Ascending aorta (tissue), 2 donors: Measurements from ENCODE around the gene TAPT1. TPM values are rescaled to one million over a fixed set of nuclear protein-coding genes. Genes with fewer than 3 reads are reported as not detected.

Source experiments
- DNase-seq, 2 donors: peaks; one replicate each; pipeline ENCODE4 v3.0.0-alpha.2; 2019; ENCODE audit warnings: low spot score in 2 of 2
- H3K27ac ChIP-seq, 2 donors: fragments of 200-600 bp; sonication (generic); one replicate each; pipeline ENCODE4 v1.5.1; 2016 to 2017; ENCODE audit warnings: mild to moderate bottlenecking in 1 of 2
- H3K27me3 ChIP-seq: fragments of 200-600 bp; sonication (generic); one replicate; pipeline ENCODE4 v1.5.1; 2017
- H3K36me3 ChIP-seq, 2 donors: fragments of 200-600 bp; sonication (generic); one replicate each; pipeline ENCODE4 v1.5.1; 2016
- H3K4me1 ChIP-seq, 2 donors: fragments of 200-600 bp; sonication (generic); one replicate each; pipeline ENCODE4 v1.5.1; 2016 to 2017; ENCODE audit warnings: mild to moderate bottlenecking in 1 of 2
- H3K4me3 ChIP-seq, 2 donors: fragments of 200-600 bp; sonication (generic); one replicate each; pipeline ENCODE4 v1.5.1; 2016 to 2017; ENCODE audit warnings: mild to moderate bottlenecking in 1 of 2
- H3K9me3 ChIP-seq, 2 donors: fragments of 200-600 bp; sonication (generic); one replicate each; pipeline ENCODE4 v1.5.1; 2016
- CTCF ChIP-seq, 3 experiments: fragments of 200-600 bp in 2 of 3; fragments of 450-650 bp in 1 of 3; sonication (generic) in 2 of 3; IDR thresholded peaks; one replicate each; pipeline ENCODE4 v1.5.1; 2016 to 2019; ENCODE audit warnings: antibody characterized with exemption in 3 of 3, mild to moderate bottlenecking in 1 of 3, moderate library complexity in 1 of 3
- intact Hi-C: fragments of 100-400 bp; cut with DNase I; formaldehyde crosslinking; loops from one replicate; pipeline ENCODE4 v1.15.1; 2023
- total RNA-seq: library from RNA; depleted of rRNA; stranded (reverse); fragments of >200 nt; gene quantifications from one replicate; pipeline ENCODE4 v1.1.0, GENCODE V29; 2016

Gene TAPT1
- total RNA-seq, 1 donor from 2014 or later = 10.7 TPM

GRCh38 chr4:16165931-16166330 lies 60.3 kb downstream of the TAPT1 start:
- intact Hi-C loops = no loop called here
- Histone ChIP-seq H3K27me3 (no peaks in the 10 kb centered on the region), H3K9me3 (no peaks in the 10 kb centered on the region), H3K36me3 (peaks cover 42 to 60% of the 10 kb centered on the region in 2 donors), H3K4me3 (no peak overlapping the region), H3K4me1 (no peaks in the 10 kb centered on the region), H3K27ac (no peak overlapping the region)
- DNase-seq = no peak
- TF ChIP-seq CTCF (IDR thresholded peaks at IDR 0.05) = no peak

- no peak for TF ChIP-seq CTCF (IDR thresholded peaks at IDR 0.05)
- Histone ChIP-seq H3K9me3 (no peaks in the 10 kb centered on the region), H3K4me3 (no peak overlapping the region), H3K4me1 (no peaks in the 10 kb centered on the region), H3K27ac (no peak overlapping the region), H3K36me3 (peaks cover 34 to 40% of the 10 kb centered on the region in 2 donors), H3K27me3 (no peaks in the 10 kb centered on the region)
- intact Hi-C loops = no loop called here
- no peak for DNase-seq
Observed at GRCh38 chr4:16162891-16163290, 63.4 kb downstream of the TAPT1 start.

GRCh38 chr4:16161851-16162408 lies 64.3 kb downstream of the TAPT1 start:
- no peak for TF ChIP-seq CTCF (IDR thresholded peaks at IDR 0.05)
- intact Hi-C loops = no loop called here
- peaks cover 33 to 34% of the 10 kb centered on the region in 2 donors for H3K36me3 ChIP-seq
- no peaks in the 10 kb centered on the region for H3K4me1 ChIP-seq
- H3K27ac ChIP-seq = no peak overlapping the region
- H3K4me3 ChIP-seq = no peak overlapping the region
- DNase-seq = no peak
- H3K9me3 ChIP-seq = no peaks in the 10 kb centered on the region
- H3K27me3 ChIP-seq = no peaks in the 10 kb centered on the region

- H3K27me3 ChIP-seq = no peaks in the 10 kb centered on the region
- no peak overlapping the region for H3K27ac ChIP-seq
- H3K4me1 ChIP-seq = no peaks in the 10 kb centered on the region
- no peak for TF ChIP-seq CTCF (IDR thresholded peaks at IDR 0.05)
- H3K4me3 ChIP-seq = no peak overlapping the region
- H3K36me3 ChIP-seq = peaks cover 20 to 21% of the 10 kb centered on the region in 2 donors
- DNase-seq = no peak
- intact Hi-C loops = no loop called here
- no peaks in the 10 kb centered on the region for H3K9me3 ChIP-seq
Observed at GRCh38 chr4:16160457-16160856, 65.8 kb downstream of the TAPT1 start.

- Histone ChIP-seq H3K4me3 (no peak overlapping the region), H3K27me3 (no peaks in the 10 kb centered on the region), H3K4me1 (no peaks in the 10 kb centered on the region), H3K27ac (no peak overlapping the region), H3K36me3 (peaks cover 11 to 13% of the 10 kb centered on the region in 2 donors), H3K9me3 (no peaks in the 10 kb centered on the region)
- TF ChIP-seq CTCF (IDR thresholded peaks at IDR 0.05) = no peak
- no peak for DNase-seq
- intact Hi-C loops = no loop called here
Observed at GRCh38 chr4:16159286-16159685, 67.0 kb downstream of the TAPT1 start.

- H3K36me3 ChIP-seq = peaks cover 6 to 9% of the 10 kb centered on the region in 2 donors
- H3K4me3 ChIP-seq = no peak overlapping the region
- no peaks in the 10 kb centered on the region for H3K4me1 ChIP-seq
- H3K27ac ChIP-seq = no peak overlapping the region
- intact Hi-C loops = no loop called here
- TF ChIP-seq CTCF (IDR thresholded peaks at IDR 0.05) = no peak
- no peak for DNase-seq
- no peaks in the 10 kb centered on the region for H3K27me3 ChIP-seq
- no peaks in the 10 kb centered on the region for H3K9me3 ChIP-seq
Observed at GRCh38 chr4:16158504-16158852, 67.8 kb downstream of the TAPT1 start.
